Right hindlimb (tissue), 1 donor: ENCODE data around the gene CTSE.

ENCODE experiments used
- DNase-seq: peaks from one replicate; pipeline ENCODE4 v3.0.0-alpha.2; 2018

CTSE gene

GRCh38 chr1:205967554-205968335 is 56.0 kb downstream of the CTSE start:
- DNase-seq, result no peak

- DNase-seq, result no peak
These were observed 58.4 kb downstream of the CTSE start for GRCh38 chr1:205965036-205965884.

- no peak for DNase-seq
These were observed 60.1 kb downstream of the CTSE start for GRCh38 chr1:205963352-205964155.

- no peak for DNase-seq
These were observed 60.9 kb downstream of the CTSE start for GRCh38 chr1:205962821-205963221.

GRCh38 chr1:205961991-205962820 is 61.5 kb downstream of the CTSE start:
- DNase-seq, result no peak

- DNase-seq, result peak; percentile 35
These were observed 62.3 kb downstream of the CTSE start for GRCh38 chr1:205961405-205961804.

- DNase-seq, result no peak
These were observed 63.9 kb downstream of the CTSE start for GRCh38 chr1:205959789-205960188.
